Measurements from ENCODE around the gene LYRM4. TPM values are rescaled to one million over a fixed set of nuclear protein-coding genes. Genes with fewer than 3 reads are reported as not detected.

The LYRM4 gene
- total and polyA plus RNA-seq, 2 donors (not counting 1 experiment from before 2014, with no cell fraction given): 14.5 to 31.9 TPM

GRCh38 chr6:5285081-5285480, 24.3 kb upstream of the LYRM4 start:
- H4K20me1 ChIP-seq (ENCODE audit: control insufficient read depth, extremely low read depth, insufficient read depth, low read length): no peaks in the 10 kb centered on the region
- no peak overlapping the region for H3K4me2 ChIP-seq (ENCODE audit: extremely low read depth, insufficient read depth, low read length)
- no peak overlapping the region for H3K27ac ChIP-seq (ENCODE audit: insufficient read depth, low read length)
- no peak for DNase-seq (ENCODE audit: low read depth in 2 of 2)
- H3K4me1 ChIP-seq (ENCODE audit: control insufficient read depth, extremely low read depth, insufficient read depth, low read length): peaks cover 8% of the 10 kb centered on the region
- H3K27me3 ChIP-seq (ENCODE audit: control insufficient read depth, insufficient read depth, low read length): no peaks in the 10 kb centered on the region
- H3K9me3 ChIP-seq (ENCODE audit: control insufficient read depth, insufficient read depth, low read depth, low read length): no peaks in the 10 kb centered on the region
- no peak overlapping the region for H3K4me3 ChIP-seq (replicated peaks in 1 of 4; ENCODE audit: control extremely low read depth in 1 of 4, insufficient read depth in 1 of 4, low read depth in 3 of 4, low read length in 4 of 4)
- TF ChIP-seq EZH2 (IDR thresholded peaks at IDR 0.05; ENCODE audit: low read length, missing control alignments) (no peak), CTCF (conservative IDR thresholded peaks at IDR 0.05 in 1 of 2, IDR thresholded peaks at IDR 0.05 in 1 of 2; ENCODE audit: low read depth in 1 of 2, low read length in 2 of 2) (no peak)
- H3K79me2 ChIP-seq (ENCODE audit: control insufficient read depth, insufficient read depth, low read length): no peaks in the 10 kb centered on the region
- H3K9ac ChIP-seq (ENCODE audit: insufficient read depth, low read length): no peak overlapping the region
- no peaks in the 10 kb centered on the region for H3K36me3 ChIP-seq (ENCODE audit: control insufficient read depth, insufficient read depth, low read length)
- no peak overlapping the region for H2AFZ ChIP-seq (ENCODE audit: low read length)

GRCh38 chr6:5282191-5282623, 21.5 kb upstream of the LYRM4 start:
- peaks cover 4% of the 10 kb centered on the region for H3K4me1 ChIP-seq (ENCODE audit: control insufficient read depth, extremely low read depth, insufficient read depth, low read length)
- H3K9me3 ChIP-seq (ENCODE audit: control insufficient read depth, insufficient read depth, low read depth, low read length): no peaks in the 10 kb centered on the region
- no peaks in the 10 kb centered on the region for H4K20me1 ChIP-seq (ENCODE audit: control insufficient read depth, extremely low read depth, insufficient read depth, low read length)
- no peak overlapping the region for H2AFZ ChIP-seq (ENCODE audit: low read length)
- H3K4me3 ChIP-seq (replicated peaks in 1 of 4; ENCODE audit: control extremely low read depth in 1 of 4, insufficient read depth in 1 of 4, low read depth in 3 of 4, low read length in 4 of 4): no peak overlapping the region
- H3K4me2 ChIP-seq (ENCODE audit: extremely low read depth, insufficient read depth, low read length): no peak overlapping the region
- no peaks in the 10 kb centered on the region for H3K79me2 ChIP-seq (ENCODE audit: control insufficient read depth, insufficient read depth, low read length)
- H3K27ac ChIP-seq (ENCODE audit: insufficient read depth, low read length): no peak overlapping the region
- H3K27me3 ChIP-seq (ENCODE audit: control insufficient read depth, insufficient read depth, low read length): no peaks in the 10 kb centered on the region
- DNase-seq (ENCODE audit: low read depth in 2 of 2): no peak
- TF ChIP-seq EZH2 (IDR thresholded peaks at IDR 0.05; ENCODE audit: low read length, missing control alignments) (no peak), CTCF (conservative IDR thresholded peaks at IDR 0.05 in 1 of 2, IDR thresholded peaks at IDR 0.05 in 1 of 2; ENCODE audit: low read depth in 1 of 2, low read length in 2 of 2) (no peak)
- H3K36me3 ChIP-seq (ENCODE audit: control insufficient read depth, insufficient read depth, low read length): no peaks in the 10 kb centered on the region
- H3K9ac ChIP-seq (ENCODE audit: insufficient read depth, low read length): no peak overlapping the region

GRCh38 chr6:5280920-5281319, 20.2 kb upstream of the LYRM4 start:
- DNase-seq (ENCODE audit: low read depth in 2 of 2): no peak
- Histone ChIP-seq H3K27me3 (ENCODE audit: control insufficient read depth, insufficient read depth, low read length) (no peaks in the 10 kb centered on the region), H2AFZ (ENCODE audit: low read length) (no peak overlapping the region), H3K4me1 (ENCODE audit: control insufficient read depth, extremely low read depth, insufficient read depth, low read length) (no peaks in the 10 kb centered on the region), H3K79me2 (ENCODE audit: control insufficient read depth, insufficient read depth, low read length) (no peaks in the 10 kb centered on the region), H3K4me3 (replicated peaks in 1 of 4; ENCODE audit: control extremely low read depth in 1 of 4, insufficient read depth in 1 of 4, low read depth in 3 of 4, low read length in 4 of 4) (no peak overlapping the region), H3K9me3 (ENCODE audit: control insufficient read depth, insufficient read depth, low read depth, low read length) (no peaks in the 10 kb centered on the region), H4K20me1 (ENCODE audit: control insufficient read depth, extremely low read depth, insufficient read depth, low read length) (no peaks in the 10 kb centered on the region), H3K27ac (ENCODE audit: insufficient read depth, low read length) (no peak overlapping the region), H3K36me3 (ENCODE audit: control insufficient read depth, insufficient read depth, low read length) (no peaks in the 10 kb centered on the region), H3K4me2 (ENCODE audit: extremely low read depth, insufficient read depth, low read length) (no peak overlapping the region), H3K9ac (ENCODE audit: insufficient read depth, low read length) (no peak overlapping the region)
- no peak for TF ChIP-seq CTCF (conservative IDR thresholded peaks at IDR 0.05 in 1 of 2, IDR thresholded peaks at IDR 0.05 in 1 of 2; ENCODE audit: low read depth in 1 of 2, low read length in 2 of 2)
- TF ChIP-seq EZH2 (IDR thresholded peaks at IDR 0.05; ENCODE audit: low read length, missing control alignments): no peak
